Bronchial epithelial cell (primary cell): ENCODE measurements around the gene CFTR. TPM values are rescaled to one million over a fixed set of nuclear protein-coding genes. Genes with fewer than 3 reads are reported as not detected.

ENCODE experiments used
- DNase-seq: peaks from one replicate; pipeline ENCODE4 v3.0.0-alpha.2; 2010; ENCODE audit warnings: low read depth
- FAIRE-seq: peaks from 2 replicates; lab custom pipeline; 2011; peaks lifted over from hg19 to GRCh38; lab: Jason Lieb, UNC
- H3K27me3 ChIP-seq: 2 replicates; pipeline ENCODE4 v1.5.1; 2011; ENCODE audit warnings: low read length; ENCODE audit not compliant: control insufficient read depth, insufficient read depth
- H3K36me3 ChIP-seq: 2 replicates; pipeline ENCODE4 v1.5.1; 2011; ENCODE audit warnings: low read length; ENCODE audit not compliant: control insufficient read depth, insufficient read depth
- H3K4me3 ChIP-seq: 2 replicates; pipeline ENCODE4 v1.5.1; 2011; ENCODE audit warnings: mild to moderate bottlenecking, low read depth, low read length, control low read depth
- total RNA-seq: library from RNA; depleted of rRNA; stranded (reverse); fragments of >200 nt; gene quantifications from 2 replicates; pipeline ENCODE4 v1.2.1, GENCODE V29; 2014
- TF ChIP-seq, protein P1 (sequence below): IDR thresholded peaks from 2 replicates; pipeline ENCODE4 v1.5.1; 2011; ENCODE audit warnings: mild to moderate bottlenecking, moderate library complexity, low read length, control low read depth, inconsistent platforms; ENCODE audit not compliant: insufficient read depth, severe bottlenecking

Gene CFTR
- total RNA-seq, 1 donor from 2014 or later, result under 0.01 TPM

- DNase-seq (no peak), FAIRE-seq (no peak)
- H3K4me3 ChIP-seq, result no peak overlapping the region
- no peaks in the 10 kb centered on the region for H3K27me3 ChIP-seq
- no peaks in the 10 kb centered on the region for H3K36me3 ChIP-seq
- TF ChIP-seq, protein P1, sequence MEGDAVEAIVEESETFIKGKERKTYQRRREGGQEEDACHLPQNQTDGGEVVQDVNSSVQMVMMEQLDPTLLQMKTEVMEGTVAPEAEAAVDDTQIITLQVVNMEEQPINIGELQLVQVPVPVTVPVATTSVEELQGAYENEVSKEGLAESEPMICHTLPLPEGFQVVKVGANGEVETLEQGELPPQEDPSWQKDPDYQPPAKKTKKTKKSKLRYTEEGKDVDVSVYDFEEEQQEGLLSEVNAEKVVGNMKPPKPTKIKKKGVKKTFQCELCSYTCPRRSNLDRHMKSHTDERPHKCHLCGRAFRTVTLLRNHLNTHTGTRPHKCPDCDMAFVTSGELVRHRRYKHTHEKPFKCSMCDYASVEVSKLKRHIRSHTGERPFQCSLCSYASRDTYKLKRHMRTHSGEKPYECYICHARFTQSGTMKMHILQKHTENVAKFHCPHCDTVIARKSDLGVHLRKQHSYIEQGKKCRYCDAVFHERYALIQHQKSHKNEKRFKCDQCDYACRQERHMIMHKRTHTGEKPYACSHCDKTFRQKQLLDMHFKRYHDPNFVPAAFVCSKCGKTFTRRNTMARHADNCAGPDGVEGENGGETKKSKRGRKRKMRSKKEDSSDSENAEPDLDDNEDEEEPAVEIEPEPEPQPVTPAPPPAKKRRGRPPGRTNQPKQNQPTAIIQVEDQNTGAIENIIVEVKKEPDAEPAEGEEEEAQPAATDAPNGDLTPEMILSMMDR, result no peak
Observed at GRCh38 chr7:117559391-117559790, 79.6 kb downstream of the CFTR start.

GRCh38 chr7:117560030-117560429, 80.2 kb downstream of the CFTR start:
- no peak for DNase-seq
- FAIRE-seq, result no peak
- TF ChIP-seq, protein P1, result no peak
- H3K27me3 ChIP-seq, result no peaks in the 10 kb centered on the region
- H3K36me3 ChIP-seq, result no peaks in the 10 kb centered on the region
- H3K4me3 ChIP-seq, result no peak overlapping the region

- no peak for FAIRE-seq
- TF ChIP-seq, protein P1, result no peak
- Histone ChIP-seq H3K4me3 (no peak overlapping the region), H3K27me3 (no peaks in the 10 kb centered on the region), H3K36me3 (no peaks in the 10 kb centered on the region)
- DNase-seq, result no peak
Observed at GRCh38 chr7:117562759-117563158, 82.9 kb downstream of the CFTR start.

GRCh38 chr7:117564080-117564479, 84.3 kb downstream of the CFTR start:
- DNase-seq (no peak), FAIRE-seq (no peak)
- Histone ChIP-seq H3K27me3 (no peaks in the 10 kb centered on the region), H3K4me3 (no peak overlapping the region), H3K36me3 (no peaks in the 10 kb centered on the region)
- TF ChIP-seq, protein P1, result no peak

DNA sequence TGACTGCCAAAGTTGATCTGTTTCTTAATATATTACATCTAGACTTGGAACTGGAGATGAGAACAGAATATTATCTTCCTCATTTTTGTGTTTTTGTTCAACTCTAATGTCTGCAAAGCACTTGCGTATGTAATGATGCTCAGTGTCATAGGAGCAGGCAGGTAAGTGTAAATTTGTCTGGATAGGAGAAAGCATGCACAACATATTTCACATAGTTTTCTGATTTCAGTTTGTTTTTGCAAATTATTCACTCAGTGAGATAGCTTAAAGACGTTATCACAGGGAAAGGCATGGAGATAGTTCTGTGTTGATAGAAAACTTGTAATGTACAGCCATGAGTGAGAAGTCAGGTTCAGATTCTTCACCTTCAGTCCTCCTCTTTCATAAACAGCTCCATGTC, 84.8 kb downstream of the CFTR start:
- TF ChIP-seq, protein P1, result no peak
- no peak overlapping the region for H3K4me3 ChIP-seq
- no peaks in the 10 kb centered on the region for H3K36me3 ChIP-seq
- DNase-seq (no peak), FAIRE-seq (no peak)
- no peaks in the 10 kb centered on the region for H3K27me3 ChIP-seq

- TF ChIP-seq, protein P1, result no peak
- Histone ChIP-seq H3K27me3 (no peaks in the 10 kb centered on the region), H3K36me3 (no peaks in the 10 kb centered on the region), H3K4me3 (no peak overlapping the region)
- peak; percentile 53 for DNase-seq
- FAIRE-seq, result no peak
Observed at GRCh38 chr7:117565226-117565625, 85.4 kb downstream of the CFTR start.
